Panc1 (cell line): ENCODE data around the gene CARD10. TPM values are rescaled to one million over a fixed set of nuclear protein-coding genes. Genes with fewer than 3 reads are reported as not detected.

Experiments used
- ATAC-seq: fragments of 200-7000 bp; cut with Tn5 transposase; 2 replicates; pipeline ENCODE4 v1.9.1; 2020; ENCODE audit warnings: mild to moderate bottlenecking, moderate library complexity
- BruUV-seq: library from RNA; stranded (reverse); fragments of 400-500 nt; replicated peaks from 2 replicates; lab custom pipeline; 2021; lab: Mats Ljungman, UMichigan
- CTCF ChIA-PET: fragments of 300-600 bp; sonication (Branson Sonifier 250); formaldehyde crosslinking; loops from one replicate; lab custom pipeline; 2022; ENCODE audit warnings: antibody characterized with exemption; lab: Charles Lee
- POLR2A ChIA-PET: fragments of 300-600 bp; sonication (Branson Sonifier 250); formaldehyde crosslinking; loops from one replicate; lab custom pipeline; 2022; ENCODE audit warnings: antibody characterized with exemption; lab: Charles Lee
- DNase-seq: peaks from one replicate; pipeline ENCODE4 v3.0.0-alpha.2; 2010; ENCODE audit warnings: low read depth, low spot score
- H3K27ac ChIP-seq: 2 replicates; pipeline ENCODE4 v1.5.1; 2011; ENCODE audit warnings: mild to moderate bottlenecking, low read length, inconsistent platforms
- H3K27me3 ChIP-seq: fragments of 200-500 bp; sonication (Bioruptor generic); 2 replicates; pipeline ENCODE4 v1.6.0; 2014; ENCODE audit warnings: low read length, inconsistent platforms; ENCODE audit not compliant: control insufficient read depth, insufficient read depth
- H3K36me3 ChIP-seq: fragments of 200-500 bp; sonication (Bioruptor generic); 2 replicates; pipeline ENCODE4 v1.5.1; 2014; ENCODE audit warnings: inconsistent platforms, mild to moderate bottlenecking, low read length, moderate library complexity; ENCODE audit not compliant: control insufficient read depth, insufficient read depth
- H3K4me1 ChIP-seq: 2 replicates; pipeline ENCODE4 v1.5.1; 2011; ENCODE audit warnings: inconsistent platforms, mild to moderate bottlenecking, low read length, moderate library complexity; ENCODE audit not compliant: control insufficient read depth, insufficient read depth
- H3K4me3 ChIP-seq, 2 experiments: 2 replicates each; pipeline ENCODE4 v1.5.1; 2011 to 2012; ENCODE audit warnings: low read depth in 2 of 2, low read length in 2 of 2, mild to moderate bottlenecking in 2 of 2, inconsistent platforms in 1 of 2, moderate library complexity in 1 of 2
- H3K9me3 ChIP-seq: fragments of 200-500 bp; sonication (Bioruptor generic); 2 replicates; pipeline ENCODE4 v1.5.1; 2014; ENCODE audit warnings: low read depth, mild to moderate bottlenecking, inconsistent platforms, low read length, moderate library complexity; ENCODE audit not compliant: control insufficient read depth, insufficient read depth
- CTCF ChIP-seq: fragments of 450-650 bp; IDR thresholded peaks from 2 replicates; pipeline ENCODE4 v1.5.1; 2017; ENCODE audit warnings: mild to moderate bottlenecking
- POLR2AphosphoS5 ChIP-seq: IDR thresholded peaks from 2 replicates; pipeline ENCODE4 v1.6.1; 2012; ENCODE audit warnings: mild to moderate bottlenecking, low read depth, low read length, moderate library complexity
- REST ChIP-seq, 2 experiments: IDR thresholded peaks; 2 replicates each; pipeline ENCODE4 v1.6.1; 2011 to 2012; ENCODE audit warnings: low read depth in 2 of 2, control low read depth in 1 of 2, low read length in 1 of 2, mild to moderate bottlenecking in 1 of 2, moderate library complexity in 1 of 2; ENCODE audit not compliant: insufficient read depth in 1 of 2
- SIN3A ChIP-seq: IDR thresholded peaks from 2 replicates; pipeline ENCODE4 v1.6.1; 2012; ENCODE audit warnings: low read depth, mild to moderate bottlenecking, low read length, moderate library complexity, borderline replicate concordance; ENCODE audit not compliant: insufficient read depth
- TCF7L2 ChIP-seq: IDR thresholded peaks from 2 replicates; pipeline ENCODE4 v1.6.1; 2011; ENCODE audit warnings: mild to moderate bottlenecking, low read depth, low read length, inconsistent platforms
- in situ Hi-C: cut with HindIII; loops from 2 replicates; pipeline ENCODE4 v1.10.0; 2016; ENCODE audit warnings: low sequenced_read_pairs, low pct_unique_long_range_greater_than_20kb
- intact Hi-C: fragments of 100-400 bp; cut with micrococcal nuclease; formaldehyde crosslinking; loops from one replicate; pipeline ENCODE4 v1.10.0; 2022; ENCODE audit not compliant: unreplicated experiment
- total RNA-seq: library from RNA; stranded (reverse); gene quantifications from one replicate; pipeline ENCODE4 v1.2.1, GENCODE V29; 2021; ENCODE audit not compliant: unreplicated experiment

The CARD10 gene
- total RNA-seq, 1 experiment from 2014 or later: 43.1 TPM

- peaks cover 46% of the 10 kb centered on the region for H3K4me1 ChIP-seq
- DNase-seq: no peak
- ChIA-PET CTCF (no interaction called here), POLR2A (no interaction called here)
- TF ChIP-seq CTCF (no peak), POLR2AphosphoS5 (no peak), REST (IDR thresholded peaks at IDR 0.05; ENCODE audit: insufficient read depth in 1 of 2, low read depth in 2 of 2, low read length in 1 of 2) (no peak), SIN3A (no peak), TCF7L2 (no peak)
- ATAC-seq: no peak
- no peaks in the 10 kb centered on the region for H3K27me3 ChIP-seq
- no peaks in the 10 kb centered on the region for H3K9me3 ChIP-seq
- peak overlapping the region; percentile 67 for H3K27ac ChIP-seq
- no TSS peak for BruUV-seq
- H3K4me3 ChIP-seq: no peak overlapping the region
- in situ Hi-C loops: no loop called here
- intact Hi-C loops: no loop called here
- H3K36me3 ChIP-seq: no peaks in the 10 kb centered on the region
These were observed 10.0 kb downstream of the CARD10 start for GRCh38 chr22:37509059-37509860.

GRCh38 chr22:37508431-37508992, 10.7 kb downstream of the CARD10 start:
- no peak for DNase-seq
- peak overlapping the region; percentile 67; the same call in 1 of the 2 replicates for H3K27ac ChIP-seq
- H3K36me3 ChIP-seq: no peaks in the 10 kb centered on the region
- H3K4me3 ChIP-seq: no peak overlapping the region
- ChIA-PET POLR2A (no interaction called here), CTCF (no interaction called here)
- intact Hi-C loops: no loop called here
- H3K27me3 ChIP-seq: no peaks in the 10 kb centered on the region
- in situ Hi-C loops: no loop called here
- H3K9me3 ChIP-seq: no peaks in the 10 kb centered on the region
- H3K4me1 ChIP-seq: peaks cover 48% of the 10 kb centered on the region
- ATAC-seq: no peak
- BruUV-seq: no TSS peak
- TF ChIP-seq POLR2AphosphoS5 (no peak), SIN3A (no peak)

- ATAC-seq (no peak), DNase-seq (no peak)
- Histone ChIP-seq H3K27me3 (no peaks in the 10 kb centered on the region), H3K9me3 (no peaks in the 10 kb centered on the region), H3K36me3 (no peaks in the 10 kb centered on the region), H3K4me1 (peaks cover 49% of the 10 kb centered on the region), H3K27ac (peak overlapping the region; percentile 29; the same call in 1 of the 2 replicates), H3K4me3 (no peak overlapping the region)
- no peak for TF ChIP-seq CTCF
- TF ChIP-seq REST (IDR thresholded peaks at IDR 0.05; ENCODE audit: insufficient read depth in 1 of 2, low read depth in 2 of 2, low read length in 1 of 2): no peak
- ChIA-PET POLR2A (no interaction called here), CTCF (no interaction called here)
- BruUV-seq: no TSS peak
- intact Hi-C loops (no loop called here), in situ Hi-C loops (no loop called here)
These were observed 11.5 kb downstream of the CARD10 start for GRCh38 chr22:37507731-37508130.
